CD4-positive, alpha-beta T cell treated with Interleukin-17A for 4 hours (primary cell): ENCODE measurements around the gene COX5A.
"Not testable (repeated sequence)": the region's sequence is repeated elsewhere in the genome, so short reads cannot be mapped to it uniquely, and the experiment has no call there.

Experiments used
- DNase-seq: peaks from one replicate; pipeline ENCODE4 v3.0.0-alpha.2; 2020; ENCODE audit warnings: mixed read lengths

Gene COX5A

DNA sequence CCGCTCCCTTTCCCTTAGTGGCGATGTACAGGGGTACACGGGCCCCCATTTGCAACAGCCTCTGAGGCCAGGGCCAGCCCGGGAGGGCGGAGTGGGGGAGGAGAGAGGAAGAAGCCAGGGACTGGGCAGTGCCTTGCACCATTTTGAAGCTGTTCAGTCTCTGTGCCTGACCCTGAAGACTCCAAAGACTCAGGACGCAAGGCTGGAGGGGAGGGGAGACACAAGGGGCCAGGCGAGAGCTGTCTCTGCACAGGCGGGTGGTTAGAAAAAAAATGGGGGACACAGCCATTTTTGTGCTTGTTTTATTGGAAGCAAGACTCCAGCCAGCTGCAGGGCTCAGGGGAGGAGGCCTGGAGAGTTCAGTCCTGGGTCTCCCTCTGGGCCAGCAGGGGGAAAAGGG lies 17.1 kb upstream of the COX5A start:
- no peak for DNase-seq

DNA sequence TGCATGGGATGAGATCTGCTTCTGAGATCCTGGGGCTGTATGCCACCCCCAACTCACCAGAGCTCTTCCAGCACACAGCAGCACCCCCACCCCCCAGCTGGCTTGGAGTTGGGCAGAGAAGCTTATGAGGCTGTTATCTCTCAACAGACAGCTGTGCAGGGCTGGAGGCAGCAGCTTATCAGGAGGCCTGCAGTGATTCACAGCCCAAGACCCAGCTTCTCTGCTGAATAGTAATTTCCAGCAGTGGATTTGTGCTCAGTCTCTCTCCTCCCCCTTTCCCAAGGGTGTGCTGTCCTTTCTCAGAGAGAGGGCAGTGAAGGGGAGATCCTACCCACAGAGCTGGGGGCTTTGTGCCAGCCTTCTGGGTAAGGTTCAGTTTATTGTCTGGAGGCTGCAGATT lies 16.6 kb upstream of the COX5A start:
- DNase-seq: no peak

DNA sequence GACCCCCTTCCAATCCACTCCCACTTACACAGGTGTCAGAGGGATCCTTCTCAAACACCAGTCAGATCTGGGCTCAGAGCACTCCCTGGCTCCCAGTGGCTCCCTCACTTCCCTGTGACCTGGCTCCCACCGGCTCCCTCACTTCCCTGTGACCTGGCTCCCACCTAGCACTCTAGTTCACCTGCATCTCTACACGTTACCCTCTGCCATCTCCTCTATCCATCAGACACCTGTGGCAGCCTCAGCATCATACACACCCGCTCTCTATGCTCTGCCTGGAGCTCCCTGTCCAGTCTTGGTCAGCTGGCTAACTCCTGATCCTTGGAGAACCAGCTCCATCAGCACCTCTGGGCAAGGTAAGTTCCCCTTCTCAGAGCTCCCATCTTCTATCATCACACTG lies 13.1 kb upstream of the COX5A start:
- DNase-seq: no peak

DNA sequence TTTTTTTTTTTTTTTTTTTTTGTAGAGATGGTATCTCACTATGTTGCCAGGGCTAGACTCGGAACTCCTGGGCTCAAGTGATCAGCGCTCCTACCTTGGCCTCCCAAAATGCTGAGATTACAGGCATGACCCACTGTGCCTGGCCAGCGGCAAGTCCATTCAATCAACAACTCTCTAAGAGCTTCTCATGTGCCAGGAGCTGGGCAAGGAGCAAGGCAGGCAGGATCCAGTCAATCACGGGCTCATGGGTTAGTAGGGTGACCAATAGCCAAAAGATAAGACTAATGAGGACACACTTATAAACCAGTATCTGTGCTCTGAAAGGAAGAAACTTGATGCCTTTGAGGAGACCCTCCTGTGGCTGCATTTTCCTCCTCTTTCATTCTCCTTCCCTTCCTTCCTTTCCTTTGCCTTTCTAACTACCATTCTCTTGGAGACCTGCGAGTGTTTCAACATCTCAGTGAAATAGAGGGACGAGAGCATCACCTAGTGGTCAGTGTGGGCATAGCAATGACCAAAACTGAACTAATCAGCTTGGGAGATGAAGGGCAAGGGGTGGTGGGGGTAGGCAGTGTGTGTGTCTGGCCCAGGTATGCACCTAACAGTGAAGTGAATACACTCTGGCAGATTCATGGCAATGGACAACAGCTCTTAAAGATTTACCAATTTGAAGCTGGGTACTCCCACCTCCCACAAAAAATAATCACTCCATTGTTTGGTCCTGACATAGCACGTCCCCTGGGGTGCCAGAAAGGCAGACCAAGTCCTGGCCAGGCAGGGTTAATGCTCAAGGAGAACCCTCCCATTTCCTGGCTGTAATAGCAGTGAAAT lies 12.4 kb upstream of the COX5A start:
- peak; percentile 83 for DNase-seq

DNA sequence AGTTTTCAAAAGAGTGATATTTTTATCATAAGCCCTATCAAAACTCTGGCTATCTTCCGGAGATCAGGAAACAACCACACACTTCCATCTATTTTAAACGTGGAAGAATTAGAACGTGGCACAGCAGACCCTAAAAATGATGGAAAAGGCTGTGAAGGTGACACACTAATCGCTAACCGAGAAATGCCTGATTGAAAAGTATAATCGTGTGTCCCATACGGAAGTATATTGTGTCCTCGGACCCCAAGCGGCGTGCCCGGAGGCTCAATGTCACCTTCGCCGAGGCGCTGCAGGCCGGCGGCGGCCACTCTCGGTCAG lies 642 bp downstream of the COX5A start:
- DNase-seq: no peak

DNA sequence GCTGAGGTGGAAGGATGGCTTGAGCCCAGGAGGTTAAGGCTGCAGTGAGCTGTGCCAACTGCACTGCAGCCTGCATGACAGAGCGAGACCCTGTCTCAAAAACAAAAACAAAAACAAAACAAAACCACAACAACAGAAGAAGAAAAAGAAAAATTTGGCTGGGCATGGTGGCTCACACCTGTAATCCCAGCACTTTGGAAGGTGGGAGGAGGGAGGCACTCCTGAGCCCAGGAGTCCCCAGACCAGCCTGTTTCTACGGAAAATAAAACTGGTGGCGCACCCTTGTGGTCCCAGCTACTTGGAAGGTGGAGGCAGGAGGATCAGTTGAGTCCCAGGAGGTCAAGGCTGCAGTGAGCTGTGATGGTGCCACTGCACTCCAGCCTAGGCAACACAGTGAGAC lies 2.7 kb downstream of the COX5A start:
- not testable (repeated sequence) for DNase-seq

DNA sequence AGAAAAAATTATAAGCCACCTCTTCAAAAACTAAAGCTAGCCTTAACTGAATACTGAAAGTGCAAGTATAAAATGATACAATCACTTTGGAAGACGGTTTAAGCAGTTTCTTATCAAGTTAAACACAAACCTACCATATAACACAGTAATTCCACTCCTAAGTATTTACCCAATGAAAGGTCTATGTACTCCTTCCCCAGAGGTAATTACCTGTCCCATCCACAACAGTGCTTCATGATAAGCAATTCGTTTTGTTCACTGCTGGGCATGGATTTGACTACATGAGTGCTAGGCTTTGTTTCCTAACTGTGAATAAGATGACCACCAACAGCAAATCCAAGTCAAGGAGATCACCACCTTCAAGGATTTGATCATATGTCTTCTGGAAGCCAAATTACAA lies 4.3 kb downstream of the COX5A start:
- DNase-seq: no peak

DNA sequence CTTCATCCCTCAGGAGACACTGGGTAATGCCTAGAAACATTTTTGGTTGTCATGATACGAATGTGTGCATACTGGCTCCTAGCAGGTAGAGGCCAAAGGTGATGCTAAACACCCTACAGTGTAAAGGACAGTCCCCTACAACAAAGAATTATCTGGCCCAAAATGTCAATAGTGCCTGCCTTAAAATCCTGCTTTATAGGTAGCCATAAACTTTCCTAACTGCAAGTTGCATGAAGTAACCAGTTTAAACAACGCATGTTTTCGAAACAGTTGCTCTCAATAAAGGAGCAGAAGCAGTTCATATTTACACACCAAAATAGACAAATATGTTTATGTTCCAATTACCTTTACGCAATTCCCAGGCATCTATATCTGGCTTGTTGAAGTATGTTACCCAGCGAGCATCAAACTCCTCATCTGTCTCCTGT lies 9.1 kb downstream of the COX5A start:
- no peak for DNase-seq

DNA sequence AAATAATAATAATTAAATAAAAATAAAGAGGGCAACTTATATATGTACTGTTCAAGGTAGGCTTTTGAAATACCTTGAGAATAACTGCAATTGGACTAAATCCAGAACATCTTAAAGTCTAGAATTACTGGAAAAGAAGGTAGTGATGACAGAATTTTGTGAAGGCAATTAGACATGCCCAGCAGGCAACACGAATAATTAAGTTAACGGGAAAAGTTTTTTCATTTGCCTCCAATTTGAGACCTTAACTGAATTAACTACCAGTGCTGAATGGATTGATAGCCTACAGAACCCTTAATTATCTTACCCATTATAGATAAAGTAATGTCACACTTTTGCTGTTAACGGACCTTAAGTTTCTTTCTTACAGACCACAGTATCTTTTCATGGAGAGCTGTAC lies 13.3 kb downstream of the COX5A start:
- DNase-seq: no peak

DNA sequence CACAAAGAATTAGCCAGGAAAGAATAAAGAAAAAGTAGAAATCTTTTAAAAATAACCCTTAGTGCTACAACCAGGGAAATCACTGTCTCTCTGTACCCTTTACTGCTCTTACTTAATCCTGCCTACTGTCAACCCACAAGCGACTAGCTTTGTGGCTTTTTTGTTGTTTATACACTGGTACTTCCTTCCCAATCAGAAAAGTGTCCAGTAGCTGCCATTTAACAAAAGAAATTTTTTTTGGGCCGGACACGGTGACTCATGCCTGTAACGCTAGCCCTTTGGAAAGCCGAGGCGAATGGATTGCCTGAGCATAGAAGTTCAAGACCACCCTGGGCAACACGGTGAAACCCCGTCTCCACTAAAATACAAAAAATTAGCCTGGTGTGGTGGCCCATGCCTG lies 17.4 kb downstream of the COX5A start:
- DNase-seq: no peak

DNA sequence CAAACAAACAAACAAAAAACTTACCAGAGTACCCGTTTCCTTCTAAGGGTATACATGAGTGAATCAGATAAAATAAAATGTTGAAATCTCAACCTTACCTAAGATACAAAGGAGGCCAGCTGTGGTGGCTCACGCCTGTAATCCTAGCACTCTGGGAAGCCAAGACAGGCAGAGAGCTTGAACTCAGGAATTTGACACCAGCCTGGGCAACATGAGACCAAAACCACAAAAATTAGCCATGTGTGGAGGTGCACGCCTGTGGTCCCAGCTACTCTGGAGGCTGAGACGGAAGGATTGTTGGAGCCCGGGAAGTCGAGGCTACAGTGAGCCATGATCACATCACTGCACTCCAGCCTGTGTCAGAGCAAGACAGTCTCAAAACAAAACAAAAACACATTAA lies 20.2 kb downstream of the COX5A start:
- no peak for DNase-seq

DNA sequence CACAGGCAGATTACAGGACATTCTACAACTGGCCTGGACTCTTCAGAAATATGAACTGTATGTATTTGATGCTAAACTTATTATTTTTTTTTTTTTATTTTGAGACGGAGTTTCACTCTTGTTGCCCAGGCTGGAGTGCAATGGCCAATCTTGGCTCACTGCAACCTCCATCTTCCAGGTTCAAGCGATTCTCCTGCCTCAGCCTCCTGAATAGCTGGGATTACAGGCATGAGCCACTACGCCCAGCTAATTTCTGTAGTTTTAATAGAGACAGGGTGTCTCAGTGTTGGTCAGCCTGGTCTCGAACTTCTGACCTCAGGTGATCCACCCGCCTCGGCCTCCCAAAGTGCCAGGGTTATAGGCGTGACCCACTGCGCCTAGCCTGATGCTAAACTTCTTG lies 24.1 kb downstream of the COX5A start:
- not testable (repeated sequence) for DNase-seq

DNA sequence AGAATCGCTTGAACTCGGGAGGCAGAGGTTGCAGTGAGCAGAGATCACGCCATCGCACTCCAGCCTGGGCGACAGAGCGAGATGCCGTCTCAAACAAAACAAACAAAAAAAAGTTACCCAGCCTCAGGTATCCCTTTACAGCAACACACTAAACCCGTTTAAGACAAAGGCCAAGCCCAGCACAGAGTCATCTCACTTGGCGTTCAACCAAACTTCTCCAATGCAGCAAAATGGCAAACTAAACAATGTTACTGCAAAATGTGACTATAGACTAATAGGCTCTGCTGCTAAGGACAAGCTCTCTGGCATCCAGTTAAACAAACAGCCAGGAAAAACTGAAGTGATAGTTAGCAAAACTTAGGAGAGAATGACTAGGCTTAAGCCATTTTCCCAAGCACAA lies 24.8 kb downstream of the COX5A start:
- no peak for DNase-seq

DNA sequence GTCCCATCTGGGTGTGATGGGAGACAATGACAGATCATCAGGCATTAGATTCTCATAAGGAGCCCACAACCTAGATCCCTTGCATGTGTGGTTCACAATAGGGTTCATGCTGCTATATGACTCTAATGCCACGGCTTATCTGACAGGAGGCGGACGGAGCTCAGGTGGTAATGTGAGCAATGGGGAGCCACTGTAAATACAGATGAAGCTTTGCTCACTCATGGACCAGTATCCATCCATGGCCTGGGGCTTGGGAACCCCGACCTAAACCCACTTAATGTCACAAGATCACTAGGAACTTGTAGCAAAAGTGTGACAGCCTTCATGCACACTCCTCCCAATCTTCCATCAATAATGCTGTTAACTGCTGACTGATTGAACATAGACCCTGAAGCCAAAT lies 29.2 kb downstream of the COX5A start:
- DNase-seq: no peak

DNA sequence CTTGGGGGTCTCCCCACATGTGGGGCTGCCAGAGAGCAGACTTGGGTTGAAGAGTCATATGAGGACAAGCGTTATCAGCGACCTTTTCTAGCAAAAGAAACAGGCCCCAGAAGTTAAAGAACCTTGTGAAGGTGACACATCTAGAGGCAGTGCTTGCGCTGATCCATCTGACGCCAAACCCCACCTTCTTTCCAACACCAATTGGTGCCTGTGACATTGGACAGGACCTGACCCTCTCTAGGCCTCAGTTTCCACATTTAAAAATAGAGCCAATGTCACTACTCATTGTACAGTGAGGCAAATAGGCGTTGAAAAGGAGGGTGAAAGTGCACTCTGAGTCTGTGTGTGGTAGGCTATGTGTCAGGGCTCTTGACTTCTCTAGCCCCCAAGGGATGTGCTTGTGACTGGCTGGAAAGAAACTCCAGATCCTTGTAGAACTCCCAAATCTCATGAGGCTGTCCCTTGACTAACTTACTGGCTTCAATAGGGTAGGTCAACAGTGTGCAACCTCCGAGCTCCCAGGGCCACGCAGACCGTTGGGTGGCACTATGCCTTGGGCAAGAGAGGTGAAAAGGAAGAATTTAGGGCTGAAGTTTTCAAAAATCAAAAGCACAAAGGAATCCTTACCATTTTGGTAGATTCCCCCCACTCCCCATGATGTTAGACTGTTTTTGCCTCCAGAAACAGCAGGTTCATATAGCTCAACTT lies 30.6 kb downstream of the COX5A start:
- DNase-seq: no peak

DNA sequence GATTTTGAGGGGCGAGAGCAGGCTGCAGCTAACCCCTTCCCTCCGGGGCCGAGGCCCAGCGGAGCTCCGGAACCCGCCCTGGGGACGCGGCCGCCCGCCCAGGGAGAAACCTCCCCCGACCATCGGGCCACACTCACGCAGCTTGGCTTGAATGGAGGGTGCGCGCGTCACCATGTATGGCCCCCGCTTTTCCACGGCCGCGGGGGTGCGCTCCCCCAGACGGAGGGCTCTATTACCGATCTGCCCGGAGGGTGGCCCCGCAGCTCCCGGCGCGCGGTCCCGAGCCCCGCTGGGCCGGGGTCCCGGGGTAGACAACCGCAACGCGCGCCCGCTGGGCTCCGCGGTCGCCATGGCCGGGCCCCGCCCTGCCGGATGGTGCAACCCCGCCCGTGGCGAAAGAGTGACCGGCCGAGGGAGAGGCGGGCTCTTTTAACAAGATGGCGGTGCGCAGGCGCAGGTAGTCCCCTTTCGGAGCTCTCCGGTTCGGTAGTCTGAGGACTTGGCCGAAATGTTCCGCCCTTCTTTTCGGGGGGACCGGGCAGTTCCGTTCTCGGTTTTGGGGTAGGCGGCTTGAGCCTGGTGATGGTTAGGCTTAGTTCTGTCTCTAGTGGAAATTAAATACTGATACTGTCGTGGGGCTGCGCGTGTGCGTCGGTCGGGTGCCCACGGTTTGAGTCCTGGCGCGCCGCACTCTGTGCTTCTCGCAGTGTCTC lies 31.3 kb downstream of the COX5A start, which contains the start of gene FAM219B:
Gene FAM219B, minus strand, starts transcription at position 402 of the 713 bp plus-strand sequence. Its CDS starts 51 bp downstream, at position 351.
- DNase-seq: peak; percentile 80

DNA sequence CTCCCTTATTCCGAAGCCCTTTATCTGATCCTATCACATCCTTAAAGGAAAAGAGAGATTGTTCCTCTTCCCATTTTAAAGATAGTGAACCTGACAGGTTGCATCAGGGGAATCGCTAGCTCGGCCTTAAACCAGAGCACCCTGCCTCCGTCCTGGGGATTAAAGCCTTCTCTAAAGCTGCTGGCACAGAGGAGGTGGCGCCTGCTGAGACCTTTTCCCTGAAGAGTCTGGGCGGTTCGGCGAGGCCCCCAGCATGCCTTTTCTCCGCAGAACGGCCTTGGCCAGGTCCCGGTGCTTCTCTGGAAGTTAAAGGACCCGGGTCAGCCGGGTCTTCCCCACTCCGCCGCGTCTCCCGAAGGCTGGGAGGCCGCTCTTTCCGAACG lies 31.8 kb downstream of the COX5A start:
- peak; percentile 53 for DNase-seq

DNA sequence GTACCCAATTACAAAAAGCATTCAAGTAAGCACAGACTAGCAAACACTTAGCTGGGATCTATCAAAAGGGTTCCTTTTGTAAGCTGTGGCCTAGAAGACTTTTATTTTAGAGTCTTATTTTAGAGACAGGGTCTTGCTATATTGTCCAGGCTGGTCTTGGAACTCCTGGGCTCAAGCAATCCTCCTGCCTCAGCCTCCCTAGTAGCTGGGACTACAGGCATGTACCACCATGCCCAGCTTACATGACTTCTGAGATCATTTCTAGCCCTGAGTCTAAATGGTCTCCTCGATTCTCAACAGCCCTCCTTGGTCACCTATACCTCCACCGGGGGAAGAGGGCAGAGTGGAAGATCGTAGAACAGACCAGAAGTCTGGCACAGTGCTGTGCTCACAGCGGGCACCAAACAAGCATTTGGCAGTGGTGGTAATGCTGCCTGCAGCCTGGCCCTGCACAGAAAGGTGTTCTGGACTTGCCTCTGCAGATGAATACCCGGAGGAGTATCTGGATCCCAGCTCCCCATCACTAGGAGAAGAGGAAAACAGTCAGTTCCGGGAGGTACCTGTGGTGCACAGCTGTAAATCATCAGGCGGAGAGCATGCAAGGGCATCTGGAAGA lies 33.6 kb downstream of the COX5A start:
- DNase-seq: no peak

DNA sequence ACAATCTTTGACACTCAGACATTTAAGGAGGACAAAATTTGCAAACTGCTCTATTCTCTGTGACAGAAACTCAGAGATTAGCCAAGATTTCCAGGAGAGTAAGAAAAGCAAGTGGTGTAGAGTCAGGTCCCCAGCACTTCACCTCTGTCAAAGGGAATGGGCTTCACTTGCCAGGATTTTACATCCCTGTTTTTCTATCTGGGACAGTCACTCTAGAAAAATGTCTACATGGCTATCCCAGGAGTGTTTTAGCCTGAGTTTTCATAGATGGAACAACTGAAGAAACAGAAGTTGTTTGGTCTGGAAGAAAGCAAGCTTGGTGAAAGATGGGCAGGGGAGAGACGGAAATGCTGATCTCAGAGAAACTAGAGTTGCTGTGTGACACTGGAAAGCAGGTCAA lies 34.2 kb downstream of the COX5A start:
- no peak for DNase-seq

DNA sequence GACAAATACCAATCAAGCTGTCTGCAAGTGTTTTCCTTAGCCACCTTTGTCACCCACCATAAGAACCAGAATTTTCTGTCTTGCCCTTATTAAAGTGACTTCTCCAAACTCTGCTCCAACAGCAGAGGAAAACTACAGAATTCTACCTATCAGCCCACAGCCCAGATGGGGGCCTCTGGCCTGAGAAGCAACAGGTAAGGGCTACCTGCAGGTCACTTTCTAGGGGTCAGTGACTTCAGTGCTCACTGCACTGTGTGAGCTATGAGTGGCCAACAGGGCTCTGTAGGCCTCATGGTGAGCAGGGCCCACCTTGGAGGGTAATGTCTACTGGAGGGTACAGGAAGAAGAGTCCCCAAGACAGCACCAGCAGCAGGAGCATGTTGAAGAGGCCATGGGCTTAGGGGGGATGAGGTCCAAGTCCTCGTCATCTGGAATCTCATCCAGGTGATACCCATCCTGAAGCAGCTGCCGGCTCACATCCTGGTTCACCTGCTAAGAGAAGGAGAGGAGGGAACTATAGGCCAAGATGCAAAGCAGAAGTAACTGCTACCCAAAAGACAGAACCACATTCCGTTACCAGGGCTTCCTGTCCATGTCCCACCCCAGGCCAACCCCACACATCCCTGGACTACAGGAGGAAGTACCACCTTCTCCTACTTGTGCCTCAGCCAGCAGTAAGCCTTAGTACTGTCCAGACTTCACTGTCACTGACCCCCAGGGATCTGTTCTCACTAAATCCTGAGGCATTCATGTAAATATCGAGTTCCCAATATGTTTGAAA lies 35.4 kb downstream of the COX5A start:
- no peak for DNase-seq

DNA sequence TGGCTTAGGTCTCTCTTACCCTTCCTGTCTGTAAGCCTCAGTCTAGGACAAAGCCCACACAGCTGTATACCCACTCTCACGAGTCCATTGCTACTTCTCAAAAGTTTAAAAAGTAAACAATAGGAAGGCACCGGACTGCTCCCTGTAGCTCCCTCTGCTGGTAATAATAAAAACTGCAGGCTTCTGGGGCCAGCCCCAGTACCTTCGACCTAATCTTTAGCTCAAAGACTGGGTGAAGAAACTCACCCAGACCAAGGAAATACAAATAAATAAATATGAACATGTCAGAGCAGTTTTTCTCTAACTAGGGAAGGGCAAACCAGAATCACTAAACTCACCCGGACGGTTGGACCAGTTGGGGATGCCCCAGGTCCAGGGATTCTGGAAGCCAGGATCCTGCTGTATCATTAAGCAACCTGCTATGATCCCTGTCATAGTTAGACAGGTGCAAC lies 36.2 kb downstream of the COX5A start:
- DNase-seq: peak; percentile 70

DNA sequence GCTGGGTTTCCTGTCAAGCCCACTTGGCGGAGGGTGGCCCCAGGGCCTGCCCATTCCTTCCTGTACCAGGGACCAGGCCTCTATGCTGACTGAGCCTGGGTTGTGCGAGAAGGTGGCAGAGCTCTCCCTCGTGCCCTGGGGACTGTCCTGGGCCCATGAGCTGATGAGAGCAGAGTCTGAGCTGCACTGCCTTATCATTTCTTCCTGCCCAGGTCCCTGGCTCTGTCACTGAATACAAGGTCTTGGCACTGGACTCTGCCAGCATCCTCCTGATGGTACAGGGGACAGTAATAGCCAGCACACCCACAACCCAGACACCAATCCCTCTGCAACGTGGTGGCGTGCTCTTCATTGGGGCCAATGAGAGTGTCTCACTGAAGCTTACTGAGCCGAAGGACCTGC lies 40.6 kb downstream of the COX5A start:
- DNase-seq: no peak

DNA sequence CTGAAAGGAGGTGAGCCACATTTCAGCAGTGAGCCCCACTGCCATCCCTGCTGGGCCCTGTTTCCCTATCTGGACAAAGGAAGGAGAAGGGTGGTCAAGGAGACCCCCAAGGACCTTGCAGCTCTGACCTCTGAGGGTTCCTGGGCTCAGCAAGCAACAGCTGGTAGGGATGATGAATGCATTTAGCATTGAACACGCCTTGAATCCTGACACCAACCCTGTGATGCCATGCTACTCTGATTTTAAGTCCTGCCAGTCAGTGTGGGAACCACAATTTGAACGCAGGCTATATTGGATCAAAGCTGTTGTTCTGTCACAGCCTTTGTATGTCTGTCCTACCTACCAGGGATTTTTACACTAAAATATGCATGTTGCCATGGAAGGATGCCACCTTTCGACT lies 41.6 kb downstream of the COX5A start:
- DNase-seq: no peak
